Epithelial cell of proximal tubule (primary cell): ENCODE measurements around the gene KDM3B. TPM values are rescaled to one million over a fixed set of nuclear protein-coding genes. Genes with fewer than 3 reads are reported as not detected.
"Not testable (repeated sequence)": the region's sequence is repeated elsewhere in the genome, so short reads cannot be mapped to it uniquely, and the experiment has no call there.

Source experiments
- DNase-seq: peaks from one replicate; pipeline ENCODE4 v3.0.0-alpha.2; 2011; ENCODE audit warnings: low read depth
- H3K4me3 ChIP-seq: 2 replicates; pipeline ENCODE4 v1.5.1; 2011; ENCODE audit warnings: low read depth, mild to moderate bottlenecking, low read length
- CTCF ChIP-seq: conservative IDR thresholded peaks from 2 replicates; pipeline ENCODE4 v1.5.1; 2012; ENCODE audit warnings: low read depth, mild to moderate bottlenecking, low read length
- total RNA-seq: library from RNA; depleted of rRNA; stranded (reverse); fragments of >200 nt; gene quantifications from 2 replicates; pipeline ENCODE4 v1.2.3, GENCODE V29; 2015

Gene KDM3B
- total RNA-seq, 1 donor from 2014 or later, result 40.2 TPM

DNA sequence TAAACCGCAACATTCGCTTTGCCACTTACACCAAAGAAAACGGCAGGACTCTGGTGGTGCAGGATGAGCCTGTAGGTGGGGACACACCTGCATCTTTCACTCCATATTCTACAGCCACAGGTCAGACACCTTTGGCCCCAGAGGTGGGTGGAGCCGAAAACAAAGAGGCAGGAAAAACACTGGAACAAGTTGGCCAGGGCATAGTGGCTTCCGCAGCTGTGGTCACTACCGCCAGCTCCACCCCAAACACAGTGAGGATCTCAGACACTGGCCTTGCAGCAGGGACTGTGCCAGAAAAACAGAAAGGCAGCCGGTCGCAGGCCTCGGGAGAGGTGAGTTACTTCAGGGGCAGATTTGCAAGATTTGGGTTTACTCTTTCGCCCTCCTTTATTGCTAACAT lies 33.8 kb downstream of the KDM3B start:
- H3K4me3 ChIP-seq, result no peak overlapping the region
- TF ChIP-seq CTCF, result no peak
- DNase-seq, result no peak

DNA sequence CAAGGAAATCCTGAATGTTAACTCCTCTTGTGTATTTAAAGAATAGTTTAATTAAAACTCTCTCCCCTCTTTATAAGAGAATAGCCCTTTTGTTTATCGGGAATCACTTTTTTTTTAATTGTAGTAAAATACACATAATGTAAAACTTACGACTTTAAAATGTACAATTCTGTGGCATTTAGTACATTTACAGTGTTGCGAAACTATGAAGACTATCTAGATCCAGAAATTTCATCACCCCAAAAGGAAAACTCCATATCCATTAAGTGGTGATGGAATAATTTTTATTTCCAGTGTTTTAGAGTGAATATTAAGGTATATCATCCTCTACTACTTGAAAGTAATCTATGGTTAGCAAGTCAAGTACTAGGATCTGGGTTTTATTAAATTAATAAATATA lies 36.8 kb downstream of the KDM3B start:
- H3K4me3 ChIP-seq, result no peak overlapping the region
- no peak for TF ChIP-seq CTCF
- no peak for DNase-seq

- H3K4me3 ChIP-seq, DNase-seq: not testable (repeated sequence)
Measured at GRCh38 chr5:138389911-138390310, 37.4 kb downstream of the KDM3B start.

DNA sequence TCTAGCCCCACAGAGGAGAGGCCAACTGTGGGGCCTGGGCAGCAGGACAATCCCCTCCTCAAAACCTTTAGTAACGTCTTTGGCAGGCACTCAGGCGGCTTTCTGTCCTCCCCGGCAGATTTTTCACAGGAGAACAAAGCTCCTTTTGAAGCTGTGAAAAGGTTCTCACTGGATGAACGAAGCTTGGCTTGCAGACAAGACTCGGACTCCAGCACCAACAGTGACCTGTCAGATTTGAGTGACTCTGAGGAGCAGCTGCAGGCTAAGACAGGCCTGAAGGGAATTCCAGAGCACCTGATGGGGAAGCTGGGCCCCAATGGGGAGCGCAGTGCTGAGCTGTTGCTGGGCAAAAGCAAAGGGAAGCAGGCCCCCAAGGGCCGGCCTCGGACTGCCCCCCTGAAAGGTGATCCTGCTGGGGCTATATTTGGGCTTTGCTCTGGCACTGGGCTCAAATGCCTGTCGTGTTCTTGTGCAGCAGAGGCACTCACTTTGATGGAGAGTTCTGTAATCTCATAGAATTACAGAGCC lies 39.4 kb downstream of the KDM3B start:
- DNase-seq, result no peak
- TF ChIP-seq CTCF, result no peak
- H3K4me3 ChIP-seq, result no peak overlapping the region

- TF ChIP-seq CTCF, result no peak
- DNase-seq, result no peak
- H3K4me3 ChIP-seq, result no peak overlapping the region
Measured at GRCh38 chr5:138402640-138403039, 50.2 kb downstream of the KDM3B start.

GRCh38 chr5:138408023-138408422 lies 55.5 kb downstream of the KDM3B start:
- no peak for DNase-seq
- no peak for TF ChIP-seq CTCF
- no peak overlapping the region for H3K4me3 ChIP-seq

GRCh38 chr5:138410996-138411640 lies 58.6 kb downstream of the KDM3B start:
- DNase-seq, H3K4me3 ChIP-seq: not testable (repeated sequence)
- TF ChIP-seq CTCF, result peak; percentile 47

GRCh38 chr5:138418444-138418843 lies 66.0 kb downstream of the KDM3B start:
- no peak overlapping the region for H3K4me3 ChIP-seq
- DNase-seq, result no peak
- no peak for TF ChIP-seq CTCF
